Stimulated activated CD4-positive, alpha-beta T cell treated with anti-CD3 and anti-CD28 coated beads, Interleukin-15, amount 100 ng/mL, for 1 hour (primary cell): Measurements from ENCODE around the gene KRTAP13-1.

ENCODE experiments used
- DNase-seq, 2 donors: peaks; one replicate each; pipeline ENCODE4 v3.0.0-alpha.2; 2020; ENCODE audit warnings: low read depth in 1 of 2, low spot score in 1 of 2

Gene KRTAP13-1

GRCh38 chr21:30395731-30396130 is at the start of gene KRTAP13-1:
Gene KRTAP13-1, plus strand, starts transcription at chr21:30396031. Its CDS starts 56 bp downstream, at chr21:30396087.
- no peak for DNase-seq

GRCh38 chr21:30348506-30348905 is 47.3 kb upstream of the KRTAP13-1 start, which contains the start of gene KRTAP23-1:
Gene KRTAP23-1, minus strand, starts transcription at chr21:30348606. Its CDS starts 0 bp downstream, at chr21:30348606.
- DNase-seq, result no peak

GRCh38 chr21:30349572-30349971 is 46.3 kb upstream of the KRTAP13-1 start:
- DNase-seq, result no peak

GRCh38 chr21:30351534-30351933 is 44.3 kb upstream of the KRTAP13-1 start:
- no peak for DNase-seq

GRCh38 chr21:30354308-30355005 is 41.4 kb upstream of the KRTAP13-1 start:
- DNase-seq, result no peak

GRCh38 chr21:30355906-30356305 is 39.9 kb upstream of the KRTAP13-1 start:
- no peak for DNase-seq

GRCh38 chr21:30372139-30372770 is 23.6 kb upstream of the KRTAP13-1 start, which contains the start of gene KRTAP13-2:
Gene KRTAP13-2, minus strand, starts transcription at chr21:30372271. Its CDS starts 58 bp downstream, at chr21:30372213.
- no peak for DNase-seq

GRCh38 chr21:30382201-30382600 is 13.6 kb upstream of the KRTAP13-1 start:
- DNase-seq, result no peak

- DNase-seq, result no peak
Measured at GRCh38 chr21:30391492-30392025, 4.3 kb upstream of the KRTAP13-1 start.

GRCh38 chr21:30408782-30409494 is 13.1 kb downstream of the KRTAP13-1 start:
- no peak for DNase-seq

GRCh38 chr21:30415993-30416392 is 20.2 kb downstream of the KRTAP13-1 start:
- DNase-seq, result no peak

GRCh38 chr21:30425826-30426225 is 30.0 kb downstream of the KRTAP13-1 start, which contains the start of gene KRTAP13-3:
Gene KRTAP13-3, minus strand, starts transcription at chr21:30425926. Its CDS starts 14 bp downstream, at chr21:30425912.
- DNase-seq, result no peak

GRCh38 chr21:30426731-30427130 is 30.9 kb downstream of the KRTAP13-1 start:
- no peak for DNase-seq

GRCh38 chr21:30430170-30430655 is 34.4 kb downstream of the KRTAP13-1 start, which contains the start of gene KRTAP13-4:
Gene KRTAP13-4, plus strand, starts transcription at chr21:30430220. Its CDS starts 56 bp downstream, at chr21:30430276.
- DNase-seq, result no peak

- no peak for DNase-seq
Measured at GRCh38 chr21:30434033-30434631, 38.3 kb downstream of the KRTAP13-1 start.

GRCh38 chr21:30437010-30437565 is 41.3 kb downstream of the KRTAP13-1 start:
- DNase-seq, result no peak

- DNase-seq, result no peak
Measured at GRCh38 chr21:30439975-30440374, 44.1 kb downstream of the KRTAP13-1 start, which contains the start of gene KRTAP15-1. Gene KRTAP15-1, plus strand, starts transcription at chr21:30440275. Its CDS starts 53 bp downstream, at chr21:30440328.

- no peak for DNase-seq
Measured at GRCh38 chr21:30443226-30443625, 47.4 kb downstream of the KRTAP13-1 start.

- DNase-seq, result no peak
Measured at GRCh38 chr21:30444204-30444603, 48.4 kb downstream of the KRTAP13-1 start.
